Osteoblast (primary cell): ENCODE measurements around the gene IRF4. TPM values are rescaled to one million over a fixed set of nuclear protein-coding genes. Genes with fewer than 3 reads are reported as not detected.

Experiments
- DNase-seq: peaks from one replicate; pipeline ENCODE4 v3.0.0; 2011; ENCODE audit warnings: low spot score, mixed read lengths; ENCODE audit not compliant: insufficient read length; ENCODE audit errors: missing footprints
- H2AFZ ChIP-seq: 2 replicates; pipeline ENCODE4 v1.6.0; 2011; ENCODE audit warnings: mild to moderate bottlenecking, low read length
- H3K27ac ChIP-seq: 2 replicates; pipeline ENCODE4 v1.5.1; 2011; ENCODE audit warnings: mild to moderate bottlenecking, low read depth, low read length, moderate library complexity
- H3K27me3 ChIP-seq: 2 replicates; pipeline ENCODE4 v1.6.0; 2012; ENCODE audit warnings: mild to moderate bottlenecking, control low read depth, inconsistent platforms, low read length, moderate library complexity; ENCODE audit not compliant: insufficient read depth
- H3K36me3 ChIP-seq: 2 replicates; pipeline ENCODE4 v1.5.1; 2011; ENCODE audit warnings: mild to moderate bottlenecking, low read length, control low read depth, moderate library complexity; ENCODE audit not compliant: insufficient read depth
- H3K4me1 ChIP-seq: 2 replicates; pipeline ENCODE4 v1.5.1; 2011; ENCODE audit warnings: mild to moderate bottlenecking, low read length, control low read depth, moderate library complexity; ENCODE audit not compliant: insufficient read depth
- H3K4me2 ChIP-seq: 2 replicates; pipeline ENCODE4 v1.6.0; 2011; ENCODE audit warnings: mild to moderate bottlenecking, low read length; ENCODE audit not compliant: insufficient read depth
- H3K4me3 ChIP-seq: fragments of 200-600 bp; sonication (generic); 3 replicates; pipeline ENCODE4 v1.5.1; 2012; ENCODE audit warnings: mild to moderate bottlenecking, low read length, inconsistent platforms; ENCODE audit not compliant: insufficient read depth
- H3K79me2 ChIP-seq: 2 replicates; pipeline ENCODE4 v1.6.0; 2012; ENCODE audit warnings: mild to moderate bottlenecking, low read length, control low read depth, inconsistent platforms; ENCODE audit not compliant: insufficient read depth
- H3K9me3 ChIP-seq: 2 replicates; pipeline ENCODE4 v1.5.1; 2011; ENCODE audit warnings: low read depth, low read length, control low read depth
- H4K20me1 ChIP-seq: 2 replicates; pipeline ENCODE4 v1.6.0; 2012; ENCODE audit warnings: mild to moderate bottlenecking, low read length, control low read depth; ENCODE audit not compliant: insufficient read depth
- total RNA-seq: library from RNA; depleted of rRNA; stranded (reverse); fragments of >200 nt; gene quantifications from 2 replicates; pipeline ENCODE4 v1.2.3, GENCODE V29; 2012
- TF ChIP-seq, protein P1 (sequence below): IDR thresholded peaks from 2 replicates; pipeline ENCODE4 v1.5.1; 2011; ENCODE audit warnings: mild to moderate bottlenecking, low read depth, low read length, moderate library complexity; ENCODE audit errors: extremely low read depth

The IRF4 gene
- total RNA-seq, 1 donor: under 0.01 TPM

DNA sequence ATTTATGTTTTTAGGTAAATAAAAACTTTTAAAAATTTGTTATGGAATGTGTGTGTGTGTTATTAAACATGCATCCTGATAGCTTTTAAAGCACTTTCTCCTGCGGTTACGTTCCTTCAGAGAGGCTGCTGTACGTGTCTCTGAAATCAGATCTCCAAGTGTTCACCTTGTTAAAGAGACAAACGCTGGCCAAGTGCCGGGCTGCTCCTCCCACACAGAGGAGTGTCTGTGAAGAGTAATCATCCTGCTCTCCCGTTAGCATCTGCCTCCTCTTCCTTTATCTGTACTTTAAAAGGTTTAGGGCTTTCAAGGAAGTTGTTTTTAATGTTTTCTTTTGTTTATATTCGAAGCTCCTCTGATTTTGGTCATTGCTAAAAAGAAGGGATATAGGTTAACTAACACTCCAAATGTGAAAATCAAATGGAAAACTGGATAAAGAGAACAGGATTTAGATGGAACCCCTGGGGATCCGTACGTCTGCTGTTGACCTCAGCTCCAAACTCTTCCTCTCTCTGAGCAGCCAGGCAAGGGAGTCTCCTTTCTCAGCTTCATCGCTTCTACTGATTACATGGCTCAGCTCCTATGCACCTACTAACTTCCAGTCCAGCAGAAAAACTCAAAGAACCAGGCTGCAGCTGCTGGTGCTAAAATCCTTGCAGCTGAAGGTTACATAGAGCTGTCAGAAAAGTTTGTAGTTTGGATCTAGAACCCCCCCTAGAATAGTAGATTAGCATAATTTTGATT, 20.0 kb downstream of the IRF4 start:
- H3K27ac ChIP-seq: no peak overlapping the region
- peaks cover 32% of the 10 kb centered on the region for H3K27me3 ChIP-seq
- no peaks in the 10 kb centered on the region for H4K20me1 ChIP-seq
- no peaks in the 10 kb centered on the region for H3K9me3 ChIP-seq
- H3K36me3 ChIP-seq: no peaks in the 10 kb centered on the region
- no peak overlapping the region for H2AFZ ChIP-seq
- DNase-seq: no peak
- no peak overlapping the region for H3K4me3 ChIP-seq
- no peak overlapping the region for H3K4me2 ChIP-seq
- no peaks in the 10 kb centered on the region for H3K79me2 ChIP-seq
- no peaks in the 10 kb centered on the region for H3K4me1 ChIP-seq
- TF ChIP-seq, protein P1, sequence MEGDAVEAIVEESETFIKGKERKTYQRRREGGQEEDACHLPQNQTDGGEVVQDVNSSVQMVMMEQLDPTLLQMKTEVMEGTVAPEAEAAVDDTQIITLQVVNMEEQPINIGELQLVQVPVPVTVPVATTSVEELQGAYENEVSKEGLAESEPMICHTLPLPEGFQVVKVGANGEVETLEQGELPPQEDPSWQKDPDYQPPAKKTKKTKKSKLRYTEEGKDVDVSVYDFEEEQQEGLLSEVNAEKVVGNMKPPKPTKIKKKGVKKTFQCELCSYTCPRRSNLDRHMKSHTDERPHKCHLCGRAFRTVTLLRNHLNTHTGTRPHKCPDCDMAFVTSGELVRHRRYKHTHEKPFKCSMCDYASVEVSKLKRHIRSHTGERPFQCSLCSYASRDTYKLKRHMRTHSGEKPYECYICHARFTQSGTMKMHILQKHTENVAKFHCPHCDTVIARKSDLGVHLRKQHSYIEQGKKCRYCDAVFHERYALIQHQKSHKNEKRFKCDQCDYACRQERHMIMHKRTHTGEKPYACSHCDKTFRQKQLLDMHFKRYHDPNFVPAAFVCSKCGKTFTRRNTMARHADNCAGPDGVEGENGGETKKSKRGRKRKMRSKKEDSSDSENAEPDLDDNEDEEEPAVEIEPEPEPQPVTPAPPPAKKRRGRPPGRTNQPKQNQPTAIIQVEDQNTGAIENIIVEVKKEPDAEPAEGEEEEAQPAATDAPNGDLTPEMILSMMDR: no peak

DNA sequence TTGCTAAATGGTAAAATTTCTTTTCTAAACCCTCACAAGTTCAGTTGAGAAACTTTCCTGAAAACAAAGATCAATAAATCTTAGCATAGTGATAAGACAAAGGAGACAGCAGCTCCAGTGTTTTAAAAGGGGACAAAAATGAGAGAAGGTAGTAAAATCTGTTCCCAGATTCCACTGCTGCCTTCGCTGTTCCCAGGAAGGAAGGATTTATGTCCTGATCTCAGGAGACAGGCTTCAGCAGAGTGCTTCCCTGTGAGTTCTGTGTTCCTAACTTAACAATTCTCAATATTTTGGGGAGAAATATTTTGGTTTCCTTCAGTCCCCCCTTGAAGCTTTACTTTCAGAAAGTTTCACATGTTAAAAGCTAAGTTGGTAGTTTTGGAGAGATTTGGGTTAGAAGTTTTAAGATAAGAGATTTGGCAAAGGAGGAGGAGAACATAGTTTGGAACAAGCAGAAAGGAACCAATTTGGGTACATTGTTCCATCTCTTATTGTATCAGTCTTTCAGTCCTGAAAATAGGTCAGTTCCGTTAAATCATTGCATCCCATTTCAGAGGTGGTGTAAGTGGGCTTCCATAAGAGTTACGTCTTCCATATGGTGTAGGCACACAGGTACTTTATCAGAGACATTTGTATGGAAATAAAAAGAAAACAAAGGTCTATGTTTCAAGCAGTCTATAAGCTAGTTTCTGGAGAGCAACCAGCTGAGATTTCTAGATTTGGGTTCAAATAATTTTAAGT, 20.8 kb downstream of the IRF4 start:
- Histone ChIP-seq H3K79me2 (no peaks in the 10 kb centered on the region), H3K27ac (no peak overlapping the region), H3K4me3 (no peak overlapping the region), H3K9me3 (no peaks in the 10 kb centered on the region), H3K27me3 (peaks cover 32% of the 10 kb centered on the region), H3K36me3 (no peaks in the 10 kb centered on the region), H2AFZ (no peak overlapping the region), H3K4me1 (no peaks in the 10 kb centered on the region), H4K20me1 (no peaks in the 10 kb centered on the region), H3K4me2 (no peak overlapping the region)
- DNase-seq: no peak
- TF ChIP-seq, protein P1: no peak

DNA sequence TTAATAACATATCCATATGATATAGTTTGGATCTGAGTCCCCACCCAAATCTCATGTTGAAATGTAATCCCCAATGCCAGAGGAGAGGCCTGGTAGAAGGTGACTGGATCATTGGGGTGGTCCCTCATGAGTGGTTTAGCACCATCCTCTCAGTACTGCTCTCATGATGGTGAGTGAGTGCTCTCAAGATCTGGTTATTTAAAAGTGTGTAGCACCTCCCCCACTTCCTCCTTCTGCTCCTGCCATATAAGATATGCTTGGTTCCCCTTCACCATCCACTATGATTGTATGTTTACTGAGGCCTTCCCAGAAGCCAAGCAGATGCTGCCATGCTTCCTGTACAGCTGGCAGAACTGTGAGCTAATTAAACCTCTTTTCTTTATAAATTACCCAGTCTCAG, 22.9 kb downstream of the IRF4 start:
- Histone ChIP-seq H3K79me2 (no peaks in the 10 kb centered on the region), H3K27ac (no peak overlapping the region), H3K4me3 (no peak overlapping the region), H3K4me1 (no peaks in the 10 kb centered on the region), H3K9me3 (no peaks in the 10 kb centered on the region), H3K4me2 (no peak overlapping the region), H3K36me3 (no peaks in the 10 kb centered on the region), H2AFZ (no peak overlapping the region), H3K27me3 (peaks cover 29% of the 10 kb centered on the region), H4K20me1 (no peaks in the 10 kb centered on the region)
- TF ChIP-seq, protein P1: no peak
- DNase-seq: no peak

DNA sequence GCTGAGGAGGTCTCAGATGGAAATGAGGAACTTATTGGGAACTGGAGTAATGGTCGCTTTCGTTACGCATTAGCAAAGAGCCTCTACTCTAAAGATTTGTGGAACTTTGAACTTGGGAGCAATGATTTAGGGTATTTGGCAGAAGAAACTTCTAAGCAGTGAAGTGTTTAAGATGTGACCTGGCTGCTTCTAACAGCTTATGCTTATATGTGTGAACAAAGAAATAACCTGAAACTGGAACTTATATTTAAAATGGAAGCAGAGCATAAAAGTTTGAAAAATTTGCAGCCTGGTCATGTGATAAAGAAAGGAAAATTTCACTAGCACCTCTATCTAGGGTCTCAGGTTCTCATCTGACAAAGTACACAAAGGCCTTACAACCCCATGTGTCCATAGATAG, 23.5 kb downstream of the IRF4 start:
- no peaks in the 10 kb centered on the region for H4K20me1 ChIP-seq
- no peaks in the 10 kb centered on the region for H3K4me1 ChIP-seq
- no peak overlapping the region for H3K27ac ChIP-seq
- no peaks in the 10 kb centered on the region for H3K9me3 ChIP-seq
- no peaks in the 10 kb centered on the region for H3K36me3 ChIP-seq
- DNase-seq: no peak
- no peaks in the 10 kb centered on the region for H3K79me2 ChIP-seq
- no peak overlapping the region for H2AFZ ChIP-seq
- TF ChIP-seq, protein P1: no peak
- peaks cover 29% of the 10 kb centered on the region for H3K27me3 ChIP-seq
- H3K4me3 ChIP-seq: no peak overlapping the region
- no peak overlapping the region for H3K4me2 ChIP-seq
